Cerebellar nuclear complex (tissue), 1 donor: ENCODE data around the gene LRRC34.

Experiments
- DNase-seq, 2 experiments: peaks; one replicate each; lab custom pipeline; 2025; lab: John Stamatoyannopoulos, UW

The LRRC34 gene, protein sequence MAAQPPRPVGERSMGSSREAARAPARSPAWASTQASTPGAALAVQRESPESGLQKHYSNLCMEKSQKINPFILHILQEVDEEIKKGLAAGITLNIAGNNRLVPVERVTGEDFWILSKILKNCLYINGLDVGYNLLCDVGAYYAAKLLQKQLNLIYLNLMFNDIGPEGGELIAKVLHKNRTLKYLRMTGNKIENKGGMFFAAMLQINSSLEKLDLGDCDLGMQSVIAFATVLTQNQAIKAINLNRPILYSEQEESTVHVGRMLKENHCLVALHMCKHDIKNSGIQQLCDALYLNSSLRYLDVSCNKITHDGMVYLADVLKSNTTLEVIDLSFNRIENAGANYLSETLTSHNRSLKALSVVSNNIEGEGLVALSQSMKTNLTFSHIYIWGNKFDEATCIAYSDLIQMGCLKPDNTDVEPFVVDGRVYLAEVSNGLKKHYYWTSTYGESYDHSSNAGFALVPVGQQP

DNA sequence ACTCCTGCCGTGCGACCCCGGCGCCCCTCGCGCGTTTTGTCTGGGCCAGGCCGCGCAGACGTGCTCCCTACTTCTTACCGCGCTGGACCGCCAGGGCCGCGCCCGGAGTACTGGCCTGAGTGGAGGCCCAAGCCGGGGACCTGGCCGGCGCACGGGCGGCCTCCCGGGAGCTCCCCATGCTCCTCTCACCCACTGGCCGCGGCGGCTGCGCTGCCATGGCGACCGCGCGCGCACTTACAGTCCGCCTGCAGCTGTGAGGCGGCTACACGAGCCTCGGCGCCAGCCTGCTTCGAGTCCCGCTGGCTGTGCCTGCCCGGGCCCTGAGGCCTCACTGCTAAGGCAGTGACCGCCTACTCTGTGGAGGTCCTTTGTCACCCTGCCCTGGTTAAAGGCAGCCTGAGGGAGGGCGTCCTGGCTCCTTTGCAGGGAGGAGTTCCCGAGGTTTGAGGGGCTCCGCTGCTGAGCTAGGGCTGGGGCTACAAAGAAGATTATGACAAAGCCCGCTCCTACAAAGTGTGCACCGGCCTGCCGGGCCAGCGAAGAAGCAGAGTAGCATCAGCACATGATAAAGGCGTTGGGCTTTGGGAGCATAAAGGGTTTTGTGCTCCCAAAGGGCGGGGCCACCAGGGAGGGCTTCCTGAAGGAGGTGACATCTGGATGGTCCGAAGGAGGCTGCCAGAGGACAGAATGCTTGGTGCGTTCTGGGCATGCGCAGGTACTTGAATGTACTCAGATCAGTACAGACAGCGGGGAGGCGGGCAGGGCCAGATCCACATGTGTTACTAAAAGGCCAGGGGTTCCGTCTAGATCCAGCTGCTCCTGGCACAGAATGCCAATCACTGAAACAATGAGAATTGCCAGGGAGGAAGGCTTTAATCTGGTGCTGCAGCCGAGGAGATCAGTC is at the start of gene LRRC34, which contains the start of gene LRRIQ4:
Gene LRRC34, minus strand, starts transcription at position 573 of the 904 bp plus-strand sequence. Its CDS starts 356 bp downstream, at position 217.
Gene LRRIQ4, plus strand, starts transcription at position 539 of the 904 bp plus-strand sequence. CDS start 9,052 bp downstream, outside the sequence.
- DNase-seq: no peak

DNA sequence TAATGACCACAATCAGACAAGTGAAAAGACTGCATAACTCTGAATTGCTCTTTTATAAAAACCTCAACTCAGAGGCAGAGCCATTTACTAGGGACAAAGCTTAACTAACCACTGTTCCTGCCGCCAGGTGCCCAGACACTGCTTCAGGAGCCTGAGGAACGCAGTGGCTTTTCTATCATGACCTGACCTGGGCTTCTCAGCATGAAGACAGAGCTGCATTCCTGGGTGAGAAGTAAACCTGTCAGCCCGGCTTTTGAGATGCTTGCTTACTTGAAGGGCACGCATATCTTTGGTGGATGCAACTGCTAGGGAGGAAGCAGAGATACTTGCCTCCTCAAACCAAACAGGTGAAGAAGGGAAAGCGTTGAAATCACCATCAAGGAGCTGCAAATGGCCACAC is 49.2 kb upstream of the LRRC34 start:
- no peak for DNase-seq

DNA sequence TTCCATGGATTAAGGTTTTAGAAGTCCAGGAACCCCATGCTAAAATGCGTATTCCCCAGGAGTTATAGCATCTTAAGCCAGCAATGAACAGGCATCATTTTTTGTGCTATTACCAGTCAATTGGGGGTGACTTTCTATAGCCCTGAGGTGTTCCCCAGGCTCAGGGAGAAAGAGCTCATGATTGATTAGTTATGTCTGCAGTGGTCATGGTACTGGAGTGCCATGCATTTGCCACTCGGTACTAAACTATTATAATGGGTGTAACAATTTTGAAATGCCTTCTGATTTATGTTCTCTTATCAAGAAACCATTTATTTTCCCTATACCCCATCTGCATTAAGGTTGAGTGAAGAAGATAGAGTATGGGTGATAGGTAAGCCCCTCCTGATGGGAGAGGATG is 45.1 kb upstream of the LRRC34 start:
- no peak for DNase-seq

DNA sequence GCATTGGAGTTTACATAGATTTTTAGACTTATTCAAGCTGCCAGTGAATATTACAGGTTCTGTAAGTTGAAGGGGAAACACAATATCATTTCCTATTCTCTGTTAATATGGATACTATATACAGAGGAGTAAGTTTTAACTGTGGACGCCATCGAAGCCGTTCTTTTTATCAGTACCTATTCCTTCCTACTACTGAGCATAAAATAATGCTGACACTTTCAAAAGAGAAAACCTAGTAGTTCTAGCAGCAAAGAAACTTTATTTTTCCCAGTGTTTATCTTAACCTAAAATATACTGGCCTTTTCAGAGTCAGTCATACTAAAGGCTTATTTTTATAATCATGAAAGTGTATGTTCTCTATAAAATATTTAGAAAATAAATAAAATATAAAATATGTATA is 42.8 kb upstream of the LRRC34 start:
- DNase-seq: no peak

DNA sequence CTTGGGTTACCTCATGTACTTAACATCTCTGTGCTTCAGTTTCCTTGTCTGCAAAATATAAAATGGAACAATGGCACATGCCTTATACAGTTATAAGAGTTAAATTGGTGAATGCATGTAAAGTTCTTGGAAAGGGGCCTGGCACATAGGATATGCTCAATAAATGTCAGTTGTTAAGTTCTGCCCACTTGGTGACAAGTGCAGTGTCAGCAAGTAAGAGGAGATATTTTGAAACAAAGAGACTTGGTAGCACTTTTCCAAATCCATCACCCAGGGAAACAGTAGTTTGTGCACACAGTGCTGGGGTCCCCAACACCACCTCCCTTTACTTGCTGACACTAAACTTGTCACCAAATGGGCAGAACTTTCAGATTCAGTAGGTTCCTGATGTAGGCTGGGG is 37.9 kb upstream of the LRRC34 start:
- DNase-seq: no peak

DNA sequence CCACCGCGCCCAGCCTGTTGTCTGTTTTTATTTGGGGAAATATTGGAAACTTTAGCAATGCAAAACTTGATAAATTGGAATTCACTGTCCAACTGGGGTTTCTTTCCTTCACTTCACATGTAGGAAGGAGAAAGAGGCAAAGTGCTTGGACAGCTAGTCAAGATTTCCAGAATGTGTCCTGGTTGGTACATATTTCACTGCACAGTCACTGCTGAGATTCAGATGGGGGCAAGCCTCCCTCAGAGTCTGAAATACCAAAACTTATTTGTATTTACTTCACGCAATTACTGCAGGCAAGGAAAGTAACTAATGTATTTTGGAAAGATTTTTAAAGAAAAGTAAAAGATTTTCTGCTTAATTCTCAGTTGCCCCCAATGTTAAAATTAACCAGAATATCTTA is 36.0 kb upstream of the LRRC34 start:
- no peak for DNase-seq

DNA sequence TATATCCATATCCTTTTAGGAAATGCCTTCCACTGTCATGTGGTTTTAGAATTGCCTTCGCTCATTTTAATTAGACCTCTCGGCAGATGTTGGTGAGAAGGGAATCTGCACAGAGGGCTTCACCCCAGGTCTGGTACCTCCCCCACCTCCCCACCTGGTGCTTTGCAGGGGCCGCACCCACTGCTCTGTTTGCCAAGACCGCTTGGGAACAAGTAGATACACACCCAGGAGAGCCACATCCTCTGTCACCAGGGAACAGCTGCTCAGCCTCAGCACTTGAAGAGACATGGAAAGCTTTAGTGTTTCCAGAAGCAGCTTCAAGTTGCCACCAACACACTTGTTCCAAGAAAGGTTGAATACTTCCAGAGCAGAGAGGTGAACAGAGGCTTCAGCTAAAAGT is 35.2 kb upstream of the LRRC34 start:
- DNase-seq: no peak

DNA sequence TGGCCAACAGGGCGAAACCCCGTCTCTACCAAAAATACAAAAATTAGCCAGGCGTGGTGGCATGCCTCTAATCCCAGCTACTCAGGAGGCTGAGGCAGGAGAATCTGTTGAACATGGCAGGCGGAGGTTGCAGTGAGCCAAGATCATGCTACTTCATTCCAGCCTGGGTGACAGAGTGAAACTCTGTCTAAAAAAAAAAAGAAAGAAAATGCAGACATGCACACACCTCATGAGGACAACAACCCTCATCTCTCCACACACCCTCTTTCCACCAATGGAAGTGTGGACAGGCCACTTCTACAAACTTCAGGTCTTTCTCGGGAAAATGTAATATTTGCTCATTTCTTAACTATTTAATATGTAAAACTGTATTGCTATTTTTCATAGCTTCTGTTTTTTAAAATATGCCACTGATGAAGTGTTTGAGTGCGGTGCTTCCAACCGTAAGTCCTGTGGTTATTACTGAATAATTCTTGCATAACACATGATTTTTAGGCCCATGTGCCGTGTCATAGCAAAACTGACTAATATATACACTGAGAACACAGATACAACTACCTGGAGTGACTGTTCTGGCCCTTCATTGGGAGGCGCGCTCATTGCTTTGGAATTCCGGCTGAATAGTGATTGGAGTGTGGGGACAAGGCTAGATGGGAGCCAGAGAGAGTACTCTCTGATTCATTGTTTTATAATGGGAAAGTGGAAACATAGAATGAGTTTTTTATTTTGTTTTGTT is 33.9 kb upstream of the LRRC34 start:
- no peak for DNase-seq

DNA sequence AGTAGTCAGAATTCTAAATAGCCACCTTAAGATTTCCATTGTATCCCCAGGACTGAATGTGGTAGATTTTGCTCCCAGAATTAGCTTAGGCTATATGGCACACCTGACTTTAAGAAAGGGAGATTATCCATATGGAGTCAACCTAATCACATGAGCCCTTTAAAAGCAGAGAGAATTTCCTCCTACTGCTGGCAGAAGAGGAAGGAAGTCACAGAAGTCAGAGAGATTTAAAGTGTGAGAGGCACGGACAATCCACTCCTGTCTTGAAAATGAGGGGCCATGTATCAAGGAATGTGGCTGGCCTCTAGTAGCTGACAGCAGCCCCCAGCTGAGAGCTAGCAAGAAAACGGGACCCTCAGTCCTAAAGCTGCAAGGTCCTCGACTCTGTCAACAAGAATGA is 30.3 kb upstream of the LRRC34 start:
- DNase-seq: no peak

DNA sequence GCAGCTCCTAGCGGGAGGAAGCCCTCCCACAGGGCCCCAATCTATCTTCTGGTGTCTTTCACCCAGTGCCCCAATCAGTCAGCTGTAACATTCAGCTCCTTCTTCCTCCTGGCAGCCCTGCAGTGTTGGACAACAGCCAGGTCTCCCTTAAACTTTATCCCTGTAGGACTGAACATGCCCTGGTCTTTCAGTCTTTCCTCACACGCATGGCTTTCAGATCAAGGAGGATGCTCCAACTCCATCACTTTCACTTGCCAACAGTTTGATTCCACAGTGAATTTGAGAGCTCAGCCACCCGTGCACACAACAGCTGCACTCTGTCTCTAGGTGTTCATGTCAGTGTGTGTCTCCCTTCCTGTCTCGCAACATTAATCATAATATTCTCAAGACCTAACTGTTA is 28.5 kb upstream of the LRRC34 start:
- no peak for DNase-seq

DNA sequence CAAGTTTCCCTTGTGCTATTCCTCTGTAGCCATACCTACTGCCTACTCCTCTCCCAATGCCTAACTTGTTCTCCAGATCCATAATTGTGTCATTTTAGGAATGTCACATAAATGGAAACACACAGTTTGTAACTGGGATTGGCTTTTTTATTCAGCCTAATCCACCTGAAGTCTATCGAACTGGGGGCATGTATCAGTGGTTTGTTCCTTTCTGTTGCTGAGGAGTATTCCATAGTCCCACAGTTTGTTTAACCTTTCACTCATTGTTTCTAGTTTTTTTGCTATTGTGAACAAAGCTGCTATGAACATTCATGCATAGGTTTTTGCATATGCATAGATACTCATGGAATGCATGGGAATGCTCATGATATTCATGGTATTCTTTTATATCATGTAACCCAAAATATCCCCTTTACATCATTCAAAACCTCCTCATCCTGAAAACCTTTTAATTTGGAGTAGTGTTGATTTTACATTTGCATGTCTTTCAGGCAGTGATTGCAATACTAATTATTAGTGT is 25.9 kb upstream of the LRRC34 start:
- DNase-seq: no peak

DNA sequence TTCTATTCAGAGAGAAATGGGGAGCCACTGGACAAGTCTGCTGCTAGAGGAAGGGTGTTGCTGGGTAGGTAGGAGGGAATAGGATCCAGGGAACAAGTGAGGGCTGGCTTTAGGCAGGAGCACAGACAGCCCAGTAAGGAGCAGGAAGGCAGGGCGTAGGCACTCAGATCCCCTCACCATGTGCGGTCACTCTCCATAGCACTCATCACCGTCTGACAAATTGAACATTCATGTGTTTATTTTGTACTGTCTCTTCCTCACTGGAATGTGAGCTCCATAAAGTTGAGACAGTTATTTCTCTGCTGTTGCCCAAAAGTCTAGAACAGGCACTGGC is 24.2 kb upstream of the LRRC34 start:
- no peak for DNase-seq

DNA sequence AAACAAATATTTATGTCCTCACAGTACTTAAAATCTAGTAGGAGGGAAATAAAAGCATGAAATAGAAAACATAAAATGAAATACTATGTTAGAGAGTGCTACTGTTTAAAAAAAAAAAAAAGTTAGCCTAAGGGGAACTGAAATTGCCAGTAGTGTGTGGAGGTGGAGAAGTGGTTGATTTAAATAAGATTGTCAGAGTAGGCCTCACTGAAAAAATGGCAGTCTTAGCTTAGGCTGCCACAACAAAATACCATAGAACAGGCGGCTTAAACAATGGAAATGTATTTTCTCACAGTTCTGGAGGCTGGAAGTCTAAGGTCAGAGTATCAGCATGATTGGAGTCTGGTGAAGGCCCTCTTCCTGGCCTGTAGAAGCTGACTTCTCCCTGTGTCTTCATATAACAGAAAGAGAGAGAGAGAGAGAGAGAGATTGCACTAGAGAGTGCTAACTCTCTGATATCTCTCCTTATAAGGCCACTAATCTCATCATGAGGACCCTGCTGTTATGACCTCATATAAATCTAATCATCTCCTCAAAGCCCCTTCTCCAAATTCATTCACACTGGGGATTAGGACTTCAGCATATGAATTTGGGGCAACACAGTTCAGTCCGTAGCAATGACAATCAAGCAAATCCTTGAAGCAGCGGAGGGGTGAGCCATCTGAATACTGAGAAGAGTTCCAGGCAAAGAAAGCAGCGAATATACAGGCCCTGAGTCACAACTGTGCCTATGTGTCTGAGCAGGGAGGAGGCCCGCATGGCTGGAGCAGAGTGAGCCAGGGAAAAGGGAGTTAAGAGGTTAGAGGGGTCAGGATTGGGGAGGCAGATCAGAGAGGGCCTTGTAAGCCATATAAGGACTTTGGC is 23.6 kb upstream of the LRRC34 start:
- no peak for DNase-seq

DNA sequence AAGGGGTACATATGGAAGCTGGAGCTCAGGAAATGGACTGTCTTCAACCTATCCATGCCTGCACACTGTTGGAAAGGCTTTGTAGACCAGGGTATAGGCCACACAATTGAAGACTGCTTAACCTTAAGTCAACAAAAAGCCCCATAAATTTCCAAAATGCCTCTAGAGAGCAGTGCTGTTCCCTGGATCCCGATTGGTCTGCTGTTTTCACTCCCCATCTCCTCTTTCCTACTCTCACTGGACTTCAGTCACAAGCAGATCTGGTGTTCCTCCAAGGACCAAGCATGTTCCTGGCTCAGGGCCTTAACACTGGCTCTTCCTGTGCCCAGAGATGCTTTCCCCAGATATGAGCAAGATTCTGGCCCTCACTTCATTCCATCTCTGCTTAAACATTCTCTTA is 22.8 kb upstream of the LRRC34 start:
- DNase-seq: no peak

DNA sequence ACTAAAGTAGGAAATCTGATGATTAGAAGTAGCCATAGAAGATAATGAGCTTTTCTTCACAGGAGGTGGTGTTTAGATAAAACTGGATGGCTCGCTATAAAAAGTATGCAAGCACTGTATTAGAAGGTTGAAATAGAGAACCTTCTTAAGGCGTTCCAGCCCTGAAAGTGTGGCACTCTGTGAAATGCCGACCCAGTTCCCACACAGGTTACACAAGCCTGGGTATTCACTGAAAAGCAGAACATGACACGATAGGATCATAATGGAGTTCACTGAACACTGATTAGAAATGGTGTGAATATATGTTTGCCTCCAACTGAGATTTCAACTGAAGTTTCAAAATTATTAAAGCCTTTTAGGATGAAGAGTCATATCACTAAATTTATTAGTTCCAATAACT is 15.0 kb upstream of the LRRC34 start:
- DNase-seq: no peak

DNA sequence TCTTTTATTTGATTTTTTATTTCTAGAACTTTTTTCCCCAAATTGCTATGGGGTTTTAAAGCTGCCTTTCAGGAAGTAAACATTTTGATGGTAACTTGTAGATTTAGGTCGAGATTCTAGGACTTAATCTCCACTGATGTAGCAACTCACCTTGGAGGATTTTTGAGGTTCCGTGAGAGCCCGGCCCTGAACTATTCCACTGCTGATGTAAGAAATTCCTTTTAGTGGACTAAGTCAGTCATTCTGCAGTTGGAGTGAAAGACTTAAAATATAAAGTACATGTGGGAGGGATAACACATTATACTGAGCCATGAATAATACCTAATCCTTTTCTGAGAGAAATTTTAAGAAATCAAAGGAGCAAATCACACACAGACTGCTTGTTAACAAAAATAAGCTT is 12.6 kb upstream of the LRRC34 start:
- DNase-seq: no peak

DNA sequence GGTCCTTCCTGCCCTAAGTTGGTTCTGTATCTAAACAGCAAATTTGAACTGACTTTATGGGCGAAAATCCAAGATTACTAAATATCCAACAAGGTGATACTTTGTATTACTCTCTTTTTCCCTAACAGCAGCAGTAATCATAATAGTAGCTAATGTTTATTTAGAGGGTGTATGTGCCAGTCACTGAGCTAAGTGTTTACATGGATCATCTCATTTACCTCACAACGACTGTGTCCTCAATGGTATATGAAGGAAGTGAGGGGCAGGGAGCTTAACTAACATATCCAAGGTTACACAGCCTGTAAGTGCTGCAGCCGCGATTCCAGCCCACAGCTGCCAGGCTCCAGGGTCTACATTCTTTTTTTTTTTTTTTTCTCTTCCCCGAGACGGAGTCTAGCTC is 10.3 kb upstream of the LRRC34 start:
- DNase-seq: no peak

DNA sequence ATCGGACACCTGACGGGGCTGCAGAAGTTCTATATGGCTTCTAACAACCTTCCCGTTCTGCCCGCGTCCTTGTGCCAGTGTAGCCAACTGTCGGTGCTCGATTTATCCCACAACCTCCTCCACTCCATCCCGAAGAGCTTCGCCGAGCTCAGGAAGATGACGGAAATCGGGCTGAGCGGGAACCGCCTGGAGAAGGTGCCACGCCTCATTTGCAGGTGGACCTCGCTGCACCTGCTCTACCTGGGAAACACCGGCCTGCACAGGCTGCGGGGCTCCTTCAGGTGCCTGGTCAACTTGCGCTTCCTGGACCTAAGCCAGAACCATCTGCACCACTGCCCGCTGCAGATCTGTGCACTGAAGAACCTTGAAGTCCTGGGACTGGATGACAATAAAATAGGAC is 9.8 kb upstream of the LRRC34 start:
- no peak for DNase-seq

DNA sequence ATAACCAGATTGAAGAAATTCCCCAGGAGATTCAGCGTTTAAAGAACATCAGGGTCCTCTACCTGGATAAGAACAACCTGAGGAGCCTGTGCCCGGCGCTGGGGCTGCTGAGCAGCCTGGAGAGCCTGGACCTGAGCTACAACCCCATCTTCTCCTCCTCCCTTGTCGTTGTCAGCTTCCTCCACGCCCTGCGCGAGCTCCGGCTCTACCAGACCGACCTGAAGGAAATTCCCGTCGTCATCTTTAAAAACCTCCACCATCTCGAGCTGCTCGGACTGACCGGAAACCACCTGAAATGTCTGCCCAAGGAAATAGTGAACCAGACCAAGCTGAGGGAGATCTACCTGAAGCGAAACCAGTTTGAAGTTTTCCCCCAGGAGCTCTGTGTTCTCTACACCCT is 9.4 kb upstream of the LRRC34 start:
- DNase-seq: no peak

DNA sequence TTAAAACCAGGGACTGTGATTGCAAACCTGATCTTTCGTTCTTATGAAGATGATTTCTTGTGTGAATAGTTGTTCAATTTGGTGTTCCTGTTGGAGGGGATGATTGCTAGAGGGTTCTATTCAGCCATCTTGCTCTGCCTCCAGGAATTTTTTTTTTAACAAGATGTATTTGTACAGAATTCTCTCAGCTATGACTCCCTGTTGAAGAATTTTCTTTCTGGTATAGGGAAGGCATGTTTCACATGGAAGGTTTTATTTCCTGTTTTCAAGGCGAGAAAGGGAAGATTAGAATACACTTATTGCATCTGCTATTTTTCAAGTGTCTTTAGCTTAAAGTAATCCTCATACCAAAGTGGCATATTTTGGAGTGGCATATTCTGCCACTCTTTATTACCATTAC is 5.6 kb upstream of the LRRC34 start:
- no peak for DNase-seq

DNA sequence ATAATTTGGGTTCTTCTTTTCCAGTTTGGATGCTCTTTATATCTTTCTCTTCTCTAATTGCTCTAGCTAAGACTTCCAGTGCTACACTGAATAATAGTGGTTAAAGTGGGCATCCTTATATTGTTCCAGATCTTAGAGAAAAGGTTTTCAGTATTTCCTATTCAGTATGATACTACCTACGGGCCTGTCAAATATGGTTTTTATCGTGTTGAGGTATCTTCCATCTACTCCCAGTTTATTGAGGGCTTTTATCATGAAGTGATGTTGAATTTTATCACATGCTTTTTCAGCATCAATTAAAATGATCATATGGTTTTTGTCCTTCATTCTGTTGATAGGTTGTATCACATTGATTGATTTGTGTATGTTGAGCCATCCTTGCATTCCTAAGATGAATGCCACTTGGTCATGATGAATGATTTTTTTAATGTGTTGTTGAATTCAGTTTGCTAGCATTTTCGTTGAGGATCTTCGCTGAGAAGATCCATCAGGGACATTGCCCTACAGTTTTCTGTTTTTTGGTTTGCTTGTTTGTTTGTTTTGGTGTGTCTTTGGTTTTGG is 3.0 kb upstream of the LRRC34 start:
- DNase-seq: no peak
